K562 (cell line): ENCODE measurements around the gene RASGRP4. TPM values are rescaled to one million over a fixed set of nuclear protein-coding genes. Genes with fewer than 3 reads are reported as not detected.
A peak's percentile ranks its signal among the peaks of the same experiment; 100 is the strongest.

Experiments
- ARID3B ChIP-seq: fragments of 250-450 bp; sonication (Bioruptor Pico); IDR thresholded peaks from 2 replicates; pipeline ENCODE4 v1.4.0; 2020; ENCODE audit warnings: borderline replicate concordance
- ARNT ChIP-seq, 2 experiments: fragments of 450-650 bp; IDR thresholded peaks; 2 replicates each; pipeline ENCODE4 v1.6.1; 2016; ENCODE audit warnings: mild to moderate bottlenecking in 1 of 2
- BRD9 ChIP-seq: fragments of 450-650 bp; IDR thresholded peaks from 2 replicates; pipeline ENCODE4 v1.6.1; 2018; ENCODE audit warnings: low read depth; ENCODE audit not compliant: partially characterized antibody
- CEBPG ChIP-seq, 3 experiments: fragments of 200-800 bp in 1 of 3; sonication (Bioruptor generic) in 1 of 3; sonication (generic) in 1 of 3; formaldehyde crosslinking in 1 of 3; IDR thresholded peaks in 2 of 3; conservative IDR thresholded peaks in 1 of 3; 2 replicates each; pipeline versions ENCODE4 v1.6.1 to v1.8.0; 2016 to 2022; ENCODE audit warnings: missing compliant biosample characterization in 2 of 3, missing genetic modification characterization in 2 of 3, mild to moderate bottlenecking in 1 of 3, missing genetic modification reagents in 1 of 3
- ESRRB ChIP-seq: fragments of 250-450 bp; sonication (Bioruptor Pico); IDR thresholded peaks from 2 replicates; pipeline ENCODE4 v1.5.0; 2020; ENCODE audit warnings: mild to moderate bottlenecking, moderate library complexity, borderline replicate concordance
- GATA2 ChIP-seq: sonication (generic); formaldehyde crosslinking; IDR thresholded peaks from 2 replicates; pipeline ENCODE4 v1.4.0; 2020; ENCODE audit warnings: mild to moderate bottlenecking, missing genetic modification reagents
- HDAC1 ChIP-seq, 2 experiments: fragments of 450-650 bp; IDR thresholded peaks; 2 replicates each; pipeline ENCODE4 v1.6.1; 2016 to 2017; ENCODE audit warnings: inconsistent platforms in 1 of 2, mild to moderate bottlenecking in 1 of 2, moderate library complexity in 1 of 2
- IFI16 ChIP-seq: fragments of 250-450 bp; sonication (Bioruptor Pico); IDR thresholded peaks from 2 replicates; pipeline ENCODE4 v2.1.2; 2022; ENCODE audit warnings: mild to moderate bottlenecking, inconsistent platforms
- JUNB ChIP-seq: fragments of 450-650 bp; formaldehyde crosslinking; conservative IDR thresholded peaks from 2 replicates; pipeline ENCODE4 v1.4.0; 2020; ENCODE audit warnings: mild to moderate bottlenecking
- KAT7 ChIP-seq: sonication (generic); formaldehyde crosslinking; IDR thresholded peaks from 2 replicates; pipeline ENCODE4 v1.8.0; 2022; ENCODE audit warnings: missing genetic modification reagents, mild to moderate bottlenecking, borderline replicate concordance
- NFIC ChIP-seq: fragments of 450-650 bp; IDR thresholded peaks from 2 replicates; pipeline ENCODE4 v1.6.1; 2017; ENCODE audit warnings: mild to moderate bottlenecking, inconsistent platforms
- NUFIP1 ChIP-seq: fragments of 450-650 bp; IDR thresholded peaks from 2 replicates; pipeline ENCODE4 v1.6.1; 2018; ENCODE audit not compliant: partially characterized antibody
- TAF15 ChIP-seq: fragments of 200-400 bp; formaldehyde crosslinking; IDR thresholded peaks from 2 replicates; pipeline ENCODE4 v1.6.1; 2017; ENCODE audit warnings: mild to moderate bottlenecking, low read depth, low read length, moderate library complexity
- TAF7 ChIP-seq: fragments of 450-650 bp; IDR thresholded peaks from 2 replicates; pipeline ENCODE4 v1.6.1; 2016; ENCODE audit warnings: missing genetic modification characterization, missing compliant biosample characterization
- TAL1 ChIP-seq: fragments of 450-650 bp; IDR thresholded peaks from 2 replicates; pipeline ENCODE4 v1.6.1; 2016; ENCODE audit warnings: mild to moderate bottlenecking
- TEAD1 ChIP-seq, 2 experiments: fragments of 450-650 bp in 1 of 2; sonication (generic) in 1 of 2; formaldehyde crosslinking; IDR thresholded peaks; 2 replicates each; pipeline versions ENCODE4 v1.4.0 to v1.8.0; 2020 to 2022; ENCODE audit warnings: mild to moderate bottlenecking in 2 of 2, missing genetic modification reagents in 1 of 2
- ZC3H4 ChIP-seq: sonication (generic); formaldehyde crosslinking; IDR thresholded peaks from 2 replicates; pipeline ENCODE4 v1.9.0; 2021; ENCODE audit warnings: missing genetic modification reagents, borderline replicate concordance
- ZNF76 ChIP-seq: fragments of 250-450 bp; sonication (Bioruptor Pico); IDR thresholded peaks from 2 replicates; pipeline ENCODE4 v1.4.0; 2020; ENCODE audit warnings: mild to moderate bottlenecking, moderate library complexity, borderline replicate concordance
- polyA plus RNA-seq, 8 experiments: library from polyadenylated mRNA; depleted of rRNA in 4 of 8; stranded (reverse) in 5 of 8; unstranded in 3 of 8; fragments of >200 nt; fragmentation: Nextera tagmentation in 2 of 8; fragmentation: Illumina TruSeq in 1 of 8; extraction: Ambion mirVana in 2 of 8; extraction: Trizol in 1 of 8; gene quantifications; 2 replicates each; pipeline versions ENCODE4 v1.2.1 to v1.2.3, GENCODE V29; 2011 to 2014; ENCODE audit warnings: inconsistent platforms in 1 of 8, missing spikeins in 1 of 8
- total RNA-seq, 7 experiments: library from RNA; depleted of rRNA in 6 of 7; stranded (reverse); fragments of >200 nt in 6 of 7; fragmentation: Illumina TruSeq in 2 of 7; extraction: Trizol in 2 of 7; gene quantifications; 2 replicates each; pipeline versions ENCODE4 v1.2.1 to v1.2.3, GENCODE V29; 2011 to 2021; ENCODE audit warnings: low replicate concordance in 1 of 7
- TF ChIP-seq, protein P1 (sequence below): sonication (generic); formaldehyde crosslinking; IDR thresholded peaks from 2 replicates; pipeline ENCODE4 v1.4.0; 2020; ENCODE audit warnings: mild to moderate bottlenecking, missing genetic modification reagents
- TF ChIP-seq, protein P2 (sequence below): sonication (generic); formaldehyde crosslinking; IDR thresholded peaks from 2 replicates; pipeline ENCODE4 v1.8.0; 2022; ENCODE audit warnings: missing genetic modification reagents, mild to moderate bottlenecking, moderate library complexity, borderline replicate concordance

Gene RASGRP4
- total and polyA plus RNA-seq, 9 of the 15 experiments (the other 6 are each of a cell fraction or from before 2014, with no cell fraction given) = 0.39 to 4.6 (median 3.8) TPM

DNA sequence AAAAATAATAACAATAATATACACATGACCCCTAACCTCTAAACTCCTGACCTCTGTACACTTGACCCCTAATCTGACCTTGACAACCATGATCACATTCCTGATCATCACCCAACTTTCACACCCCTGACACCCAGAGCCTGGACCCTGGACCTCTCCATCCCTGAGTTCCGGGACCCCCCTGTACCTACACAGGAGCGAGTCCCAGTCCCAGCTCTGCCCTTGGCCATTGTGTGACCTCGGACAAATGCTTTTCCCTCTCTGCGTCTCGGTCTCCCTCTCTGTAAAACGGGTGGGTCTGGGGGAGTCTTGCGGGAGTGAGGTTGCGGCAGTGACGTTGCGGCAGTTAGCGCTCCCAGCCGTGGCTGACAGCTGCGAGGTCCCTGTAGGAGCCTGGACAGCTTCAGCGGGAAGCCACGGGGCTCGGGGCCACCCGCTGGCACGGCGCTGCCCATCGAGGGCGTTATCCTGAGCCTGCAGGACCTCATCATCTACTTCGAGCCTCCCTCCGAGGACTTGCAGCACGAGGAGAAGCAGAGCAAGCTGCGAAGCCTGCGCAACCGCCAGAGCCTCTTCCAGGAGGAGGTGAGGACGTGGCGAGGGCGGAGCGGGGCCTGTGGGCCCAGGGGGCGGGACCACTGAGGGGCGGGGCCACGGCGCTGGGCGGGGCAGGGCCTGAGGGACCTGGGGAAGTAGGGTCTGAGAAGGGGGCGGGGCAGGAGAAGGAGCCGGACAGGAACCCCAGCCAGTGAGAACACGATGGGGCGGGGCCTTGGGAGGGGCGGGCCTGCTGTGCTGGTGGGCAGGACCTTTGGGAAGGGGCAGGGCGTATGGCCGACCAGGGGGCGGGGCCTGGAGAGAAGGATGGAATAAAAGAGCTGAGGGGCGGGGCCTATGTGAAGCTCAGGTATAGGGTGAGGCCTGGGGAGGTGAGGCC, 26.7 kb upstream of the RASGRP4 start (continued):
- peak; percentile 28; the same call in 1 of the 2 replicates for TF ChIP-seq ZC3H4 (CRISPR knock-in tag)
- no peak; the same call in 1 of the 2 replicates for TF ChIP-seq NFIC
- TF ChIP-seq TAF15 = no peak
- no peak; the same call in 1 of the 2 replicates for TF ChIP-seq TAF7
- TF ChIP-seq BRD9 = peak; percentile 53
- no peak for TF ChIP-seq ARNT (IDR thresholded peaks at IDR 0.05)
- TF ChIP-seq, protein P1, sequence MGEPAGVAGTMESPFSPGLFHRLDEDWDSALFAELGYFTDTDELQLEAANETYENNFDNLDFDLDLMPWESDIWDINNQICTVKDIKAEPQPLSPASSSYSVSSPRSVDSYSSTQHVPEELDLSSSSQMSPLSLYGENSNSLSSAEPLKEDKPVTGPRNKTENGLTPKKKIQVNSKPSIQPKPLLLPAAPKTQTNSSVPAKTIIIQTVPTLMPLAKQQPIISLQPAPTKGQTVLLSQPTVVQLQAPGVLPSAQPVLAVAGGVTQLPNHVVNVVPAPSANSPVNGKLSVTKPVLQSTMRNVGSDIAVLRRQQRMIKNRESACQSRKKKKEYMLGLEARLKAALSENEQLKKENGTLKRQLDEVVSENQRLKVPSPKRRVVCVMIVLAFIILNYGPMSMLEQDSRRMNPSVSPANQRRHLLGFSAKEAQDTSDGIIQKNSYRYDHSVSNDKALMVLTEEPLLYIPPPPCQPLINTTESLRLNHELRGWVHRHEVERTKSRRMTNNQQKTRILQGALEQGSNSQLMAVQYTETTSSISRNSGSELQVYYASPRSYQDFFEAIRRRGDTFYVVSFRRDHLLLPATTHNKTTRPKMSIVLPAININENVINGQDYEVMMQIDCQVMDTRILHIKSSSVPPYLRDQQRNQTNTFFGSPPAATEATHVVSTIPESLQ (CRISPR knock-in tag) = peak; percentile 95
- peak in 1 of 2 experiments; percentile 47; a peak in 1 of 4 replicates for TF ChIP-seq TEAD1 (CRISPR knock-in tag; IDR thresholded peaks at IDR 0.05)
- 0 out of 4 replicates have a peak, but pooled peaks of 1 of the 2 experiments have one; percentile 46 for TF ChIP-seq HDAC1 (IDR thresholded peaks at IDR 0.05)
- no peak for TF ChIP-seq IFI16 (CRISPR knock-in tag)
- TF ChIP-seq JUNB = no peak
- TF ChIP-seq ZNF76 (CRISPR knock-in tag) = peak; percentile 84; the same call in 1 of the 2 replicates
- TF ChIP-seq GATA2 (CRISPR knock-in tag) = no peak
- peak; percentile 51 for TF ChIP-seq NUFIP1
- TF ChIP-seq CEBPG (CRISPR knock-in tag; IDR thresholded peaks at IDR 0.05) = peak; percentile 24; the same call in 1 of the 2 replicates
- no peak for TF ChIP-seq CEBPG (tag; conservative IDR thresholded peaks at IDR 0.05 in 1 of 2, IDR thresholded peaks at IDR 0.05 in 1 of 2)
- TF ChIP-seq, protein P2, sequence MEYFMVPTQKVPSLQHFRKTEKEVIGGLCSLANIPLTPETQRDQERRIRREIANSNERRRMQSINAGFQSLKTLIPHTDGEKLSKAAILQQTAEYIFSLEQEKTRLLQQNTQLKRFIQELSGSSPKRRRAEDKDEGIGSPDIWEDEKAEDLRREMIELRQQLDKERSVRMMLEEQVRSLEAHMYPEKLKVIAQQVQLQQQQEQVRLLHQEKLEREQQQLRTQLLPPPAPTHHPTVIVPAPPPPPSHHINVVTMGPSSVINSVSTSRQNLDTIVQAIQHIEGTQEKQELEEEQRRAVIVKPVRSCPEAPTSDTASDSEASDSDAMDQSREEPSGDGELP = peak; percentile 81; the same call in 1 of the 2 replicates
- no peak for TF ChIP-seq ESRRB
- TF ChIP-seq KAT7 (CRISPR knock-in tag) = 0 out of 2 replicates have a peak, but pooled peaks have one; percentile 68
- TF ChIP-seq TAL1 = no peak
- TF ChIP-seq ARID3B (CRISPR knock-in tag) = 0 out of 2 replicates have a peak, but pooled peaks have one; percentile 61
